Ecto neural progenitor cell (in vitro differentiated cells): ENCODE data around the gene CPNE5.

Experiments used
- DNase-seq: peaks from one replicate; pipeline ENCODE4 v3.0.0-alpha.2; 2018; ENCODE audit warnings: low spot score

Gene CPNE5

GRCh38 chr6:36791085-36791484 lies 48.2 kb downstream of the CPNE5 start:
- DNase-seq, result no peak

- DNase-seq, result no peak
Observed at GRCh38 chr6:36788768-36789167, 50.5 kb downstream of the CPNE5 start.

- no peak for DNase-seq
Observed at GRCh38 chr6:36788186-36788585, 51.1 kb downstream of the CPNE5 start.

- no peak for DNase-seq
Observed at GRCh38 chr6:36787210-36787609, 52.0 kb downstream of the CPNE5 start.

- DNase-seq, result no peak
Observed at GRCh38 chr6:36786055-36786675, 53.1 kb downstream of the CPNE5 start.

GRCh38 chr6:36784376-36784636 lies 54.9 kb downstream of the CPNE5 start:
- DNase-seq, result no peak

GRCh38 chr6:36783603-36784375 lies 55.5 kb downstream of the CPNE5 start:
- DNase-seq, result no peak

GRCh38 chr6:36781669-36782068 lies 57.6 kb downstream of the CPNE5 start:
- no peak for DNase-seq

- DNase-seq, result no peak
Observed at GRCh38 chr6:36780442-36781177, 58.6 kb downstream of the CPNE5 start.

GRCh38 chr6:36779227-36779626 lies 60.0 kb downstream of the CPNE5 start:
- DNase-seq, result no peak

- no peak for DNase-seq
Observed at GRCh38 chr6:36777801-36778200, 61.4 kb downstream of the CPNE5 start.

GRCh38 chr6:36776167-36776566 lies 63.1 kb downstream of the CPNE5 start:
- DNase-seq, result no peak

GRCh38 chr6:36774331-36774730 lies 64.9 kb downstream of the CPNE5 start:
- no peak for DNase-seq

- DNase-seq, result no peak
Observed at GRCh38 chr6:36772397-36772796, 66.8 kb downstream of the CPNE5 start.

GRCh38 chr6:36771145-36771544 lies 68.1 kb downstream of the CPNE5 start:
- no peak for DNase-seq

GRCh38 chr6:36769676-36770499 lies 69.4 kb downstream of the CPNE5 start:
- no peak for DNase-seq

GRCh38 chr6:36769183-36769675 lies 70.0 kb downstream of the CPNE5 start:
- DNase-seq, result no peak

GRCh38 chr6:36766399-36766945 lies 72.8 kb downstream of the CPNE5 start:
- DNase-seq, result no peak

- peak; percentile 91 for DNase-seq
Observed at GRCh38 chr6:36765594-36766398, 73.4 kb downstream of the CPNE5 start.

GRCh38 chr6:36765190-36765589 lies 74.1 kb downstream of the CPNE5 start:
- DNase-seq, result no peak

GRCh38 chr6:36762123-36762522 lies 77.1 kb downstream of the CPNE5 start:
- DNase-seq, result no peak
